ENCODE data around the gene SHOC2. TPM values are rescaled to one million over a fixed set of nuclear protein-coding genes. Genes with fewer than 3 reads are reported as not detected.

SHOC2 gene
- total and polyA plus RNA-seq, 2 of the 4 experiments (the other 2 are of a cell fraction): 13.4 to 47.5 TPM

DNA sequence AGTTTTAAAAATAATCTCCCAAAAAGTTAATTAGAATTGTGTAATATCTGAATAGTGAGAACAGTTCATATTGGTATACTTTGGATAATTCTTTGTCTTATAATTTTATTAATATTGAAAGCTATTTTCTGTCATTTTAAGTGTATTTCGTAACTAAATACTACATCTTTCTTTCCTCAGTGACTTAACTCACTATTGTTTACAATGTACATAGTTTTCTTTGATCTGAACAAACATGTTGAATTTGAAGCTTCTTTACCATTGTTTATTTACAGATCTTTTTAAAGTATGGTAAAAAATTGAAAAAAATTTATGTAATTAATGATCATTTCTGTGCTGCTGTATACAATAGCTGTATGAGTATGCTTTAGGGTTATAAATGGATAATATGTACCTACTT is 42.6 kb upstream of the SHOC2 start:
- Histone ChIP-seq H2BK15ac (ENCODE audit: low read depth, low read length) (no peak overlapping the region), H3K4me1 (ENCODE audit: control insufficient read depth, insufficient read depth, low read length) (peaks cover 2% of the 10 kb centered on the region; the same call in 1 of the 2 replicates), H3K18ac (ENCODE audit: low read depth, low read length) (no peak overlapping the region), H3K27me3 (ENCODE audit: control insufficient read depth, insufficient read depth, low read length) (no peaks in the 10 kb centered on the region), H2AK9ac (replicated peaks; ENCODE audit: low read depth, low read length, poor library complexity) (no peak overlapping the region), H3K23ac (ENCODE audit: low read depth, low read length) (no peak overlapping the region), H4K5ac (ENCODE audit: low read depth, low read length) (no peak overlapping the region), H2AFZ (replicated peaks; ENCODE audit: low read length, poor library complexity) (no peak overlapping the region), H3K79me1 (ENCODE audit: low read depth in 1 of 2, low read length in 2 of 2) (peaks cover 0 to 5% of the 10 kb centered on the region in 2 experiments; a peak in 2 of 4 replicates), H3K9me1 (ENCODE audit: insufficient read depth, low read length) (no peaks in the 10 kb centered on the region; the same call in 1 of the 2 replicates), H3K14ac (replicated peaks; ENCODE audit: low read depth, low read length) (no peak overlapping the region), H3K27ac (ENCODE audit: insufficient read depth, low read length) (no peak overlapping the region), H2BK5ac (ENCODE audit: low read depth, low read length, poor library complexity, severe bottlenecking) (no peak overlapping the region), H3K9me3 (ENCODE audit: control insufficient read depth, insufficient read depth, low read length) (no peaks in the 10 kb centered on the region), H3K4me2 (ENCODE audit: low read depth, low read length) (no peak overlapping the region), H4K91ac (ENCODE audit: insufficient read depth, low read depth, low read length) (no peak overlapping the region), H3K9ac (ENCODE audit: low read depth, low read length) (no peak overlapping the region), H3K4ac (ENCODE audit: low read depth, low read length) (no peak overlapping the region), H3K36me3 (ENCODE audit: control insufficient read depth, insufficient read depth, low read length) (peaks cover 8% of the 10 kb centered on the region), H2AK5ac (ENCODE audit: low read depth, low read length) (no peak overlapping the region), H3K56ac (ENCODE audit: extremely low read depth, insufficient read depth, low read length) (no peak overlapping the region), H2BK120ac (ENCODE audit: low read depth, low read length) (no peak overlapping the region), H4K20me1 (ENCODE audit: insufficient read depth, low read length) (no peaks in the 10 kb centered on the region; the same call in 1 of the 2 replicates), H3K4me3 (ENCODE audit: insufficient read depth, low read depth, low read length) (no peak overlapping the region), H2BK20ac (ENCODE audit: low read depth, low read length) (no peak overlapping the region), H4K8ac (ENCODE audit: low read depth in 2 of 2, low read length in 2 of 2) (no peak overlapping the region)
- TF ChIP-seq NFE2L2 (IDR thresholded peaks at IDR 0.05; ENCODE audit: low read depth, low read length) (no peak), POLR2A (IDR thresholded peaks at IDR 0.05; ENCODE audit: low read depth, low read length) (no peak), RCOR1 (IDR thresholded peaks at IDR 0.05; ENCODE audit: insufficient replicate concordance, low read length) (no peak), MAFK (IDR thresholded peaks at IDR 0.05; ENCODE audit: low read depth, low read length) (no peak)
- TF ChIP-seq, protein P1, sequence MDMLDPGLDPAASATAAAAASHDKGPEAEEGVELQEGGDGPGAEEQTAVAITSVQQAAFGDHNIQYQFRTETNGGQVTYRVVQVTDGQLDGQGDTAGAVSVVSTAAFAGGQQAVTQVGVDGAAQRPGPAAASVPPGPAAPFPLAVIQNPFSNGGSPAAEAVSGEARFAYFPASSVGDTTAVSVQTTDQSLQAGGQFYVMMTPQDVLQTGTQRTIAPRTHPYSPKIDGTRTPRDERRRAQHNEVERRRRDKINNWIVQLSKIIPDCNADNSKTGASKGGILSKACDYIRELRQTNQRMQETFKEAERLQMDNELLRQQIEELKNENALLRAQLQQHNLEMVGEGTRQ (IDR thresholded peaks at IDR 0.05; ENCODE audit: low read depth, low read length): no peak
- BruUV-seq (replicated peaks): no TSS peak
- in situ Hi-C loops (cut with MboI; ENCODE audit: low sequenced_read_pairs): no loop called here
- CTCF ChIA-PET: interaction anchor here (0.6 to 1.0 kb wide), 2 partner anchors 42 to 986 kb away, joined by 3 to 4 read pairs; partner anchors contain the start of gene BBIP1
- POLR2A ChIA-PET (ENCODE audit: unreplicated experiment): interaction anchor here (0.6 kb wide), 1 partner anchor 35 kb away, joined by 4 read pairs; no protein-coding TSS in a partner anchor
- intact Hi-C loops (cut with micrococcal nuclease): loop anchor here (2.0 kb wide), 1 partner anchor 16 kb away; no protein-coding TSS in a partner anchor
- no peak for ATAC-seq (ENCODE audit: low read depth)
- DNase-seq: no peak
- WGBS, 2 experiments (ENCODE audit: extremely low coverage in 2 of 2, insufficient read length in 1 of 2): no CpG with 5 or more reads among the region's 1 CpG
- dilution Hi-C loops (cut with HindIII; ENCODE audit: low sequenced_read_pairs, unreplicated experiment): no loop called here

All from IMR-90 (cell line).